ENCODE measurements around the gene OR2H1.

OR2H1 gene

GRCh38 chr6:29486577-29486976 lies 29.6 kb downstream of the OR2H1 start:
- no peak for DNase-seq

- no peak for DNase-seq
Observed at GRCh38 chr6:29487131-29487530, 30.2 kb downstream of the OR2H1 start.

DNA sequence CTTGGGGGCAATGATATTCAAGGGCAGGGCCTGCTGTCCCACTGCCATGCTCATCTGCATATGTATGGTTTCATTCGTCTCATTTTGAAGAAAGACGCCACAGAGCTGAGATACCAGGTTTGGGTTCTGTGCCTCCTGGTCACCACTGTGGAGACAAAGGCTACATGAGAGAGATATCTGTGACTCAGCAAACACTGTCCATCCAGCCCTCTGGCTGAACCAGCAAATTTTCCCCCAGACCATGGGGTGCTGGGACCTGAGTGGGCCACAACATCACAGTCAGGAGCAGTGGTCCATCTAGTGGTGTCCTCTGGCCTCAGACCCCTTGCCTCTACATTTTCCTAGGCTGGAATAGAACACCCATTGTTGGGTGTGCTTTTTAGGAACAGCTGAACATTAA lies 30.7 kb downstream of the OR2H1 start, which contains the start of gene MAS1L:
Gene MAS1L, minus strand, starts transcription at position 297 of the 400 bp plus-strand sequence. Its CDS starts 54 bp downstream, at position 243.
- DNase-seq = no peak

GRCh38 chr6:29488874-29489273 lies 31.9 kb downstream of the OR2H1 start:
- no peak for DNase-seq

- DNase-seq = no peak
Observed at GRCh38 chr6:29489286-29489685, 32.3 kb downstream of the OR2H1 start.

- no peak for DNase-seq
Observed at GRCh38 chr6:29490055-29490454, 33.1 kb downstream of the OR2H1 start.

DNA sequence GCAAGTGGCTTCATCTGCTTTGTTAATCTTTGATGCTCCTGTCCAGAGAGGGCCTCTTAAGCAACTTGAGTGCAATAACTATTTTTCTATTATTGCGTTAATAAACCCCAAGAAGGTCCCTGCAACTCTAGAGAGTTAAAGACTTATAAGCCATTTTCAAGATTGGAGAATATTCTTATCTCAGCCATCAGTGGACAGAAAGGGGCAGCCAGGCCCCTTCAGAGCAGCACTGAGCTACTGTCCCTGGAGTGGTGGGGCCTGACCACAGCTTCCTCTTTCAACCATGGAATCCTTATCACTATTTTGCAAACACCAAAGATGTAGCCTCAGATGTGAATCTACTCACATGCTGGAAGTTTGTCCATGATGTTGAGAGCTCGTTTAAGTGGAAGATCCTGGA lies 33.6 kb downstream of the OR2H1 start:
- DNase-seq = no peak

DNA sequence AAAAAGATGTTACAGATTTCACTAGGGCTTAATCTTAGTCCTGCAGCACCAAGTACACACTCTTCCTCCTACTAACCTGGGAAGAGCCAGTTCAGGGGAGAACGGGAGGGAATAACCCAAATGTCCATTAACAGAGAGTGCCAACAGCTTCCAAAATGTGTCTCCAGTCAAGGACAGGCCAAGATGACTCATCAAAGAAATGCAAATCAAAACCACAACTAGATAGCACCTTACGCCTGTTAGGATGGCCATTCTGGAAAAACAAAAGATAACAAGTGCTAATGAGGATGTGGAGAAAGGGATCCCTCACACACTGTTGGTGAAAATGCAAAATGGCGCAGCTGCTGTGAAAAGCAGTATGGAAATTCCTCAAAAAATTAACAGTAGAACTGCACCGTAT lies 34.6 kb downstream of the OR2H1 start:
- DNase-seq = no peak

GRCh38 chr6:29493261-29493660 lies 36.3 kb downstream of the OR2H1 start:
- DNase-seq = no peak

DNA sequence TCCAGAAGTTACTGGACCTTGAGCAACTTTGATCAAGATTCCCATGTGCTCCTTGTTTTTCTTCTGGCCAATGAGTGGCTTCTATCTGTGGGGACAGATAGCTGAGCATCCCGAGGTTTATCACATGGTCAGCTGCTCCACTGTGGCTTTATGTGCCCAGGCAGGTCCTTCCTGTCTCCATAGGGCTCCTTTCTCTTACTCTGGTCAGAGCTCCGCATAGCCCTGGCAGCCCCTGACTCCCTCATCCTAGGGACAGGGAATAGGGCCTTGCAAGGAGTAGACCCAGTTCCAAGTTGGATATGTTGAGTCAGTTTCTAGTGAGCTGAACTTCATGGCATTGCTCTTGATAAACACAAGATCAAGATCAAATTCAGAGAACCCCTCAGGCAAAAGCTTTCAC lies 37.2 kb downstream of the OR2H1 start:
- DNase-seq = no peak

GRCh38 chr6:29495571-29495970 lies 38.6 kb downstream of the OR2H1 start:
- no peak for DNase-seq

DNA sequence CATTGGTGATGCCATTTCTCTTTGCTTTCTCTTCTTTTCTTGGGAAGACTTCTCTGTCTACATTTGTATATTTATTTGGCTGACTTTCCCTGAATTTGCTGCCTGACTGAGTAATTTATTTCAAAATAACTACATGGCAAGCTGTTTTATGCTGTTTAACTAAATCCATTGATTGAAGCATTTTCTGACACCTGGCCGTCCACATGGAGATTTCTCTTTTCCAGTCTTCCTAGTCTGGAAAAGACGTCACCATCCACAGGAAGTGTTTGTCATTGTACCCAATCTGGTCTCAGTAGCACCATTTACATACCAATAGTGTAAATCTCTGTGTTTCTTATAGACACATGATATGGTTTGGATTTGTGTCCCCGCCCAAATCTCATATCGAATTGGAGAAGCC lies 40.0 kb downstream of the OR2H1 start:
- no peak for DNase-seq

DNA sequence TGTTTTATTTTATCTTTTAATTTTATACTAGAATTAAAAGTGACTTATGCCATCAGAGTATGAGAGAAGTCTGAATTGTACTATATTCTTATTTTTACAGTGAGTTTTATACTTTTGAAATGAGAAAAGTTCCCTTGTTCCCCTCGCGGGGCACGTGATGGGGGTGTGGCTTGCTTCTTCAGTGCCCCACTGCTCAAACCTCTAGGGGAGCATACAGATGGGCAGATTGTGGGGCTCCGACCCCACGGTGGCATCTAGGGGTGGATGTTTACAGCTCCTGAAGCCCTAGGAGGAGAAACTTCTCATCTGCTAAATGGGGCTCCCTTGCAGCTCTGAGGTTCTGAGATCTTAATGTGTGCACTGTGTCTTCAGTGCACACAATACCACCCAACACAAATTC lies 42.7 kb downstream of the OR2H1 start:
- DNase-seq = no peak

- DNase-seq = no peak
Observed at GRCh38 chr6:29500594-29500993, 43.6 kb downstream of the OR2H1 start.

- DNase-seq = no peak
Observed at GRCh38 chr6:29501106-29501505, 44.2 kb downstream of the OR2H1 start.

GRCh38 chr6:29502181-29502580 lies 45.2 kb downstream of the OR2H1 start:
- no peak for DNase-seq

DNA sequence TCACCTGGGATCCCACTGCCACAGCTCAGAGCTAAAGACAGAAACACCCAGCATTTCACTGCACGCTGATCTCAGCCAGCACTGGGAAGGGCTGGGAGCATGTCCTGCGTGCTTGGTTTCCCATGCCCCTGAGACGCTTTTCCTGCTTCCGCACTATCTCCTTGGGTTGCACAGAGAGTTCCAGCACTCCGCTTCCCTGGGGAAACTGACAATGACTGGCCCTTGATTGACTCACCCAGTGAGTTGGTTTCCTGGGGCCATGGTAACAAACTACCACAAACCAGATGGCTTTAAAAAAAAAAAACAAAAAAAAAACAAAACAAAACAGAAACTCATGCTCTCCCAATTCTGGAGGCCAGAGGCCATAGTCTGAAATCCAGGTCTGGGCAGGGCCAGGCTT lies 45.6 kb downstream of the OR2H1 start:
- no peak for DNase-seq

DNA sequence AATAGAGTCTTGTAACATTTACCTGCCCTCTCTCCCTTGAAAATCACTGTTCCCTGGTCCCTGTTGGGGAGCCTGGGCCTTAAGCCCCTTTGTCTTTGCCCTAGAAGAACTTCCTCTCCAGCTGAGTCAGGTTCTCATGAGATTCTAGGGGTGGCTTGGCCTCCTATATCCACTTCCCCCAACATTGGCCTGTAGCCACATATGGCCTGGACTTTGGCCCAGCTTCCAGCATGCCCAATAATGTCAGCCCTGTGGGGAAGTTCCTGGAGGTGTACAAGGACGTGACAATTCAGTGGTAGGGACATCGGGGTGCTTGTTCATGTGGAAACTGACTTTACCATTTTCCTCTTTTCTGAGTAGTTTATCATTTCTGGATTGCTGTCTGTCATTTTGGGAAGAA lies 48.0 kb downstream of the OR2H1 start:
- no peak for DNase-seq

DNA sequence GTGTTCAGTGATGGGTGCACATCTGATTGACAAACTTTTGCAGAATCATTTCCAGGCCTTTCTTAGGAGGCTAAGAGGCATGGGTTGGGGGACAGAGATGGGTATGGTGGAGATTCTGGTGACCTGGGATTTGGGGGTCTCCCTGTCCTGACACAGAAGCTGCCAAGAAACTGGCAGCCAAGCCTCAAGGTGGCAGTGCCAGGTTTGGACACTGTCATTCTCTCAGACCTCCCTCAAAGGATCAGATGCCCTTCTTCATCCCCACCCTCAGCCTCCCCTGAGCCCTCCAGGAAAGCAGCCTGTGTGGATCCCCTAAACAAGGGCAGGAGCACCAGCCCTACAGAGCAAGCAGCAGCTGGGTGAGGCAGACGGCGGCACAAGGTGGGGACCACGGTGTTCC lies 48.9 kb downstream of the OR2H1 start:
- DNase-seq = no peak

GRCh38 chr6:29506446-29507067 lies 49.6 kb downstream of the OR2H1 start:
- no peak for DNase-seq

DNA sequence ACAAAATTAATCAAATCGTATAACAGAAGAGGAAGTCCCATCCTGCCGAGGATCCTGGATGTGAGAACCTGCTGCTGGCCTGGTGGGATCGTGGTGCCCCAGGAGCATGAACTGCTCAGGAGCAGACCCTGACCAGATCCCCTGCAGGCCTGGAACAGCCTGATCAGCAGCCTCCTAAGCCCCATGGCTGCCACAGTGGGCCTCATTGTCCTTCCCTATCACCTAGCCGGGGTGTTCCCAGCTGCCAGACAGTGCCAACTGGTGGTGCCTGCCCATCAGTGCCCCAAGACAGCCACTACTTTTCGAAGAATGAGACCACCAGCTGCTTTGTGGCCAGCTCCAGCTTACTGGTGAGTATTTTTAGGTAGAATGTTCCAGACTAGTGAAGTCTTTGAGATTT lies 50.4 kb downstream of the OR2H1 start:
- DNase-seq = no peak

DNA sequence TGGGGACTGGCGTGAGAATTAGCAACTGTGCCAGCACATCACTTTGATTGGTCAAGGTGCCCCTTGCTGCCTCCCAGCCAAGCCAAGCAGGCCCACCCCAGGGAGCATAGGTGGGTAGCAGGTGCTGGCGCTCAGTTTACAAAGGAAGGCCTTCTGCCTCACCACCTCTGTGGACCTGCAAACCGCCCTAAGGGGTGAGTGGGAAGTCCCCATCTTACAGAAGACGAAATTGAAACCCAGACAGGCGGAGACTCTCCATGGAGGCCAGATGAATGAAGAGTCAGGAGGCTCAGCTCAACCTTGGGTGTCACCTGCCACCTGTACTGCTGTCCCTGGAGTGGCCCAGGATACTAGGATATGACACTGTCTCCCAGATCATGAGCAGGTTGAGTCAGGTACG lies 52.3 kb downstream of the OR2H1 start:
- no peak for DNase-seq

GRCh38 chr6:29509711-29510110 lies 52.8 kb downstream of the OR2H1 start:
- DNase-seq = no peak

DNA sequence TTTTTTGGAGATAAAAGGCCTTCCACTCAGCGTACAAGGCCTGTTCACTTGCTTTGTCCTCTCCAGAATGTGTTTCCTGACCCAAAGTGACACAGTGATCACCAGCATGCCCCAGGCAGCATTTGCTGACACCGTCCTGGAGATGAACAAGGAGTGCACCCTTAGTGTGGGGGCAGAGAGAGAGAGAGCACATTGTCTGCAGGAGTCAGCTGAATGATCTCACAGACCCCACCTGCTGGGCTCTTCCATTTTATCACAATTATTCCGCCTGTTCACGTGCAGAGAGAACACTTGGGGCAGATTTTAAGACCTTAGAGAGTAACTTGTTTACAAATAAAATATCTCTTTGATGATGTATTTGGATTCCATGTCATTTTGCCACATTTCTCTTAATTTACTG lies 53.2 kb downstream of the OR2H1 start:
- no peak for DNase-seq

DNA sequence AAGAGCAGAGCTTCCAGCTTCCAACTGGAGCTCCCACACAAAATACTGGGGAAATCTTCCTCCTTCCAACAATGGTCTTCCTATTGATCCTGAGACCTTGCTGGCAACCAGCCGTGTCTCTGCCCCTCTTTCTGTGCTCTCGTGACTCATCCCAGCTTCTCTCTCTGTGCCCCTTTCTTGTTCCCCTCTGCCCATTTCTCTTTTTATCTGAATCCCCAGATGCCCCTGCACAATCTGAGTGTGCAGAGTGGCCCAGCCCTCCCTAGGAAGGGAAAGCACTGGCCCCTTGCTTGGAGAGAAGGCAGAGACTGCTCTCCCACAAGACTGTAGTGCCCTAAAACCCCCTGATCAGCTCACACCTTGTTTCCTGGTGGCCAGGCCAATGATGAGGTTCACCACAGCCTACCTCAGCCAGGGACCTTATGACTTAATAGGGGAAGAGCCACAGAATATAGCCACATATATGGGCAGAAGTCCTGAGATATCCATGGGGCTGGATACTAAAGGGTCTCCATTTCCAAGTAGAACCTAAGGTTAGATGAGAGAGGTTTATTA lies 53.9 kb downstream of the OR2H1 start:
- no peak for DNase-seq
